GM21367 (cell line): Measurements from ENCODE around the gene ZMPSTE24.
"Not testable (repeated sequence)": the region's sequence is repeated elsewhere in the genome, so short reads cannot be mapped to it uniquely, and the experiment has no call there.

Experiments used
- ATAC-seq: cut with Tn5 transposase; IDR thresholded peaks from one replicate; pipeline ENCODE4 v1.9.1; 2021; ENCODE audit not compliant: unreplicated experiment

ZMPSTE24 gene

DNA sequence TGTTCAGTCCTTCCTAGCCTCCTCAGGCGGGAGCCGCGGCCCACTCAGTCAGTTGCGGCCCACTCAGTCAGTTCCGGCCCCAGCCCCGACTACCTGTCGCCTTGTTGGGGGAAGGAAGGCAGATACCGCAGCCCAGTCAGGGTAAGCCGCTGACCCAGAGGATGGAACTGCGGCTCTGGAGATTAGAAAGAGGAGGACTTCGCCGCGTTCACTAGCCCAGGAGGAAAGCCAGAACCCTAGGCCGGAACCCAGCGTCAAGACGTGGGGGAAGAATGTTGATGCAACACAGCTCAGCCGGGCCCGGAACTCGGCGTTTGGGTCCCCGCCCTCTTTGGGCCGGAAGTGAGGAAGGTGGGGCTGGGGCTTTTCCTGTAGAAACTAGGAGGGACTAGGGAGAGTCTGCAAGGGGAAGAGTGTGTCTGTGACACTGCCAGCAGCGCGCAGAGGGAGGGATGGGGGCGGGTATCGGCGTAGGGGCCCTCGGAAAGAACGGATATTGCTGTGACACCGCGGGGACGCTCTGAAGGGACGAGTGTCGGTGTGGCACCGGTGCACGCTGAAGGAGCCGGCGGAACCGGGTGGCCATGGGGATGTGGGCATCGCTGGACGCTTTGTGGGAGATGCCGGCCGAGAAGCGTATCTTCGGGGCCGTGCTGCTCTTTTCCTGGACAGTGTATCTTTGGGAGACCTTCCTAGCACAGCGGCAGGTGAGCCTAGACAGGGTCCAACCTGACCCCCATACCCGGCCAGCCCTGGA, at the start of gene ZMPSTE24:
TSS of gene ZMPSTE24 (plus strand) at position 549 of the 757 bp plus-strand sequence. CDS start at position 585, 36 bp downstream.
- peak; percentile 72 for ATAC-seq

DNA sequence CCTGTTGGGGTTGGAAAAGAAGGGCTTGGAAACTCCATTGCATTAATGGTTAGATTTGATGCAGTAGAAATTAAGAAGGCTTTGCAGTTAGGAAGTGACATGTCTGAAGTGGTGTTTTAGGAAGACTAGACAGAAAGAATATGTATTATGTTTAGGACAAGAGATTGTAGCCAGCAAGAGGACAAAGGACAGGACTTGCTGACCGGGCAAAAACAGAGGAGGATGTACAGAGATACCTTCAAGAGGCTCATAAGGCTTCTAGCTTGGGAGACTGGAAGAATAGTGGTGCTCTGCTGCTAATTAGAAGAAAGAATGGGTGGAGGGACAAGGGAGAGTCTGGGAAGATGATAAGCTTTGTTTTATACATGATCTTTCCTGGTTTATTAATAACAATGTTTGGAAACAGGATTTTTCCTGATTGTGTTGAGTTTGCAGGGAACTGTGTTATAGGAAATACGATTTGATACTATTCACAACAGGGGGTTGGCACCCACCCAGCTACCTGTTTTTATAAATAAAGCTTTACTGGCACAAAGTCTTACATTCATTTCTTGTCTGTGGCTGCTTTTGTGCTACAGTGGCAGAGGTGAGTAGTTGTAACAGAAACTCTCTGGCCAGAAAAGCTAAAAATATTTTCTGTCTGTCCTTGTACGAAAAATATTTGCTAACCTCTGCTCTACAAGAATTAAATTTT, 47.4 kb upstream of the ZMPSTE24 start:
- no peak for ATAC-seq

DNA sequence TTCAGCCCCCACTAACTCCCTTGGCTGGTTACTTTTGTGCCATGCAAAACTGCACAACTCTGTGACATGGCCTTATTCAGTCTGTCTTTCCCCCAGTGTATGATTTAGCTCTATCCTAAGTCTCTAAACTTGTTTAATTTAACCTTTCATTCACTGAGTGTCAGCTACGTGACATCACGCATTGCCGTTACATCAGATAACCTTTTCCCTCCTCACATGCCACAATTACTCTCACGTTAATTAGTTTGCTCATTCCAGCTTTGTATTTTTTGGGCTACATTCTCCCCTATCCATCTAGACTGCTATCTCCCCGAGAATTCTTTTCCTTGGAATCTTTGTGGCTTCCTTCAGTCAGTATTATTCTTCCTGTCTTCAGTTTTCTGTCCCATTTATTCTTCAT, 39.7 kb upstream of the ZMPSTE24 start:
- ATAC-seq = no peak

DNA sequence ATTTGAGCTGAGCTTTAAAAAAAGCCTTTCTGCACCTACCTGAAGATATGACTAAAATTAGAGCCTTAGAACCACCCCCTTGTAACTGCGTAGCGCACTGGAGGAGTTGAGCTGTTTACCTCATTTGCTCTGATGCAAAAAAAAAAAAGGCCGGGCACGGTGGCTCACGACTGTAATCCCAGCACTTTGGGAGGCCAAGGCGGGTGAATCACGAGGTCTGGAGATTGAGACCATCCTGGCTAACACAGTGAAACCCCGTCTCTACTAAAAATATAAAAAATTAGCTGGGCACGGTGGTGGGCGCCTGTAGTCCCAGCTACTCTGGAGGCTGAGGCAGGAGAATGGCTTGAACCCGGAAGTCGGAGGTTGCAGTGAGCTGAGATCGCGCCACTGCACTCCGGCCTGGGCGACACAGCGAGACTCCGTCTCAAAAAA, 36.5 kb upstream of the ZMPSTE24 start:
- not testable (repeated sequence) for ATAC-seq

DNA sequence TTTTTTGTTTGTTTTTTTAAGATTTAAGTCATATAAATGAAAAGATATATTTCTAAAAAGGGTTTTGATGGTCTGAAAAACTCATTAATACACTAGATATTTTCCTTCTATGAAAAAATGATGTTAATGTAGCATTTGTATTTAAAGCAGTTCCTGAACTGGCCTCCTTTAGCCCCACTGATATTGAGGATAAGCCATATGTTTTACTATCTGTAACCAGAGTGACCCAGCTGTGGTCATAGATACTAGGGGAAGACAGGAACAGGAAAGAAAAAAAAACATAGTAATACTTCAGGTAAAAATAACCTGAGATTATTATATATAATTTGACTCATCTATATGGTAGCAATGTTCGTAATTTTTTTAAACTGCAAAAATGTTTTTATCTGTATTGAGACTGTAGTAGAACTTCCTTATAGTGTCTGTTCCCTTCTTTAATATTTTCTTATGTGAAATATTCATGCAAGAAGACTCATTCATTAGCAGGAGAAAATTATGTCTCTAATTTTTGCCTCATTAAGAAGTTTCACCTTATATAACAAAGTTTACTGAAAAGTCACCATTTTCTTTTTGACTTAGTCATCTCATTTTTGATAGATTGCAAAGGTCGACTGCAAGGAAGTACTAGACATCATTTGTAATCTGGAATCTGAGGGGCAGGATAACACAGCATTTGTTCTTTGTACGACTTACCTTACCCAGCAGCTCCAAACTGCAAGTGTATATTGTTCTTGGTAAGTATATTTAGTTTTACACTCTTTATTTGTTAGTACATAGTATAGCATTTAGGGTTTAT, 35.9 kb upstream of the ZMPSTE24 start:
- no peak for ATAC-seq

DNA sequence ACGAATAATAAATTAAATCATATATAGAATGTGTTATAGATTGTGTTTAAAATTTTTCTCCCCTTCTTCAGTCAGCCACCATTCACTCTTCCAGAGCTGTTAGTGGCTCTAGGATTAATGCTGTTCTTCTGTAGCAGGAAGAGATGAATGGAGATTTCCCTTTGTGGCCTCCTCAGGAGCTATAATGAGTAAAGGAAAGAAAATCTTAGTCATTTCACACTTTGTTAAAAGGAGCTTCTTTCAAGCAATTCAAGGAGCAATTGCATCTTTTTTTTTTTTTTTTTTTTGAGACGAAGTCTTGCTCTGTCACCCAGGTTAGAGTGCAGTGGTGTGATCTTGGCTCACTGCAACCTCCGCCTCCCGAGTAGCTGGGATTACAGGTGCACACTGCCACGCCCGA, 34.0 kb upstream of the ZMPSTE24 start:
- no peak for ATAC-seq

DNA sequence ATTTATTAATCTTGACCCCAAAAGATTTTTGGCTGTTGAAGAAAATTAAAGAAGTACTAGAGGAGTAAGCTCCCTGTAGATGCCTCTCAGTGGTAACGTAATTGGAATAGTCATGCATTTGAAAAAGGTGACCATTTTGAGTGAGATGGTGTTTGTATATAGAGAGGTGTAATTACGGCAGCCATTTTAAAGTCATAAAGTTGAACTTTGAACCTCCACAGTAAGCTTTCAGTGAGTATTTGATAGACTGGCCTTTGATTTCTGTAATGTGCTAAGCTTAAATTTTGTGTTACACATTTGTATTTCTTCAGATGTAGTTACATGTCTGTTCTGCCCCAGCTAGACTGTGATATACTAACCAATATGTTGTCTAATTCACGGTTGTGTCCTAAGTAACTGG, 31.8 kb upstream of the ZMPSTE24 start:
- ATAC-seq = no peak

DNA sequence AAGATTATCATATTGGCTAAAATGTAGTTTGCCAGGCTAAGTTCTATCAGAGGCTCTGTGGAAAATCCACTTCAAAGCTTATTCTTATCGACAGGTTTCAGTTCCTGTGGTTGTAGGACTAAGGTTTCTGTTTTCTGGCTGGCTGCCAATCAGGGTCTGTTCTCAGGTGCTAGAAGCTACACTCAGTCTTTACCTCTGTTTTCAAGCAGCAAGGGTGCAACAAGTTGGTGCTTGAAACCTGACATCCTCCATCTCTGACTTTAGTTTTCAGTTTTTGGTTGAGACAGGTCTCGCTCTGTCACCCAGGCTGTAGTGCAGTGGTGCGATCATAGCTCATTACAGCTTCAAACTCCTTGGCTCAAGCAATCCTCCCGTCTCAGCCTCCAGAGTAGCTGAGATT, 25.6 kb upstream of the ZMPSTE24 start:
- ATAC-seq = peak; percentile 79

DNA sequence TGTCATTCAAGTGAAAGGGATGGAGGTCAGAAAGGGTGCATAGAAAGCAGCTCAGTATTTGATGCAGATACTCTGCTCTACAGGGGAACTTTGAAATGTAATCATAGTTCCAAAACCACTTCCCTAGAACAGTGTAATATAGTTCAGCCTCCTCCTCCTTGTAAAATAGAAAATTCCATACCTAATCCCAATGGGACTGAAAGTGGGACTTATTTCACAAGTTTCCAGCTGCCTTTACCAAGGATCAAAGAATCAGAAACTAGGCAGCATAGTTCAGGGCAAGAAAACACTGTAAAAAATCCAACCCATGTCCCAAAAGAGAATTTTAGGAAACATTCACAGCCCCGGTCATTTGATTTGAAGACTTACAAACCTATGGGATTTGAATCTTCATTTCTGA, 18.4 kb upstream of the ZMPSTE24 start:
- ATAC-seq = no peak

DNA sequence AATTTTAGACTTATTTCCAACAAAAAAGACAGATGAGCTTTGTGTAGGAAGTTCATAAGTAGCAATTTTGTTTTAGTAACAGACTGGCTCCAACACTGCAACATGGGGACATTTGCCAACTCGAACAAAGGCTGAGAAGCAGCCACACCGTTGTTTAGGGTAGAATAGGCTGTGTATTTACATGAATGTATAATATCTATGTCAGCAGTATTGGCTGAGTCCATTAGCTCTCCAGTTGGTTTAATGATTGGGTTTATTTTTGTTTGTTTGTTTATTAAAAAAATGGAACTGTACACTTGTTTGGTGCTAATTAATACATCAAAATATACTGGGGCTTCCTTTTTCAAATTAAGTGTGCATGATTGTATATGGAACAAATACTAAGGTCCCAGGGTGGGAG, 17.6 kb upstream of the ZMPSTE24 start:
- no peak for ATAC-seq

DNA sequence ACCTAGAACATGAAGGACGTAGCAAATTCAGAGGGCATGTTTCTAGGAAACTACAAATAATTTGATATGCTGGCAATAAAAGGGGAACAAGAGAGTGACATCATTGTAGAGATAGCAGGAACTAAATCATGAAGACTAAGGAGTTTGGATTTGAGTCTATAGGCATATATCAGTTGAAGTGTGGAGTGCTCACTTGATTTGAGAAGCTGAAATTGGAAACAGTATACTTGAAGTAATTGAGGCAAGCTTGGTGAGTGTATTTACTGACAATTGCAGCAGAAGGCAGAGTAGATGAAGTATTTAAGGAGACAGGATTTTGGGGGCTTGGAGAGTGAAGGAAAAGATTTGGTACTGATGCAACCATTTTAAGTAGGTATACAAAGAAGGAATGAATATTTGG, 16.7 kb upstream of the ZMPSTE24 start:
- peak; percentile 17 for ATAC-seq

DNA sequence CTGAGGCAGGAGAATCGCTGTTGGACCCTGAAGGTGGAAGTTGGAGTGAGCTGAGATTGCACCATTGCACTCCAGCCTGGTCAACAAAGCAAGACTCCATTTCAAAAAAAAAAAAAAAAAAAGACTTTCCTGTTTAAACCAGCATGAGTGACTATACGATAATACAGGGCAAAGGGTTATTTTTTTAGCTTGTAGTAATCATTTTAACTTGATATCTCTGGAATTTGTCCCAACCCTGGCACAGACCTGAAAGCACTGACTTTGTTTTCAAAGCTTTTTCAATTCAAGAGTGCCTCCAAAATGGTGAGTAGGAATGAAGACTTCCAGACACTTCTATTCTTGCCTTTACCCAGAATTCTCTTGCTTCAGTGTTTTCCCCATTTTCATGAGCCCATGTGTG, 14.7 kb upstream of the ZMPSTE24 start:
- no peak for ATAC-seq

DNA sequence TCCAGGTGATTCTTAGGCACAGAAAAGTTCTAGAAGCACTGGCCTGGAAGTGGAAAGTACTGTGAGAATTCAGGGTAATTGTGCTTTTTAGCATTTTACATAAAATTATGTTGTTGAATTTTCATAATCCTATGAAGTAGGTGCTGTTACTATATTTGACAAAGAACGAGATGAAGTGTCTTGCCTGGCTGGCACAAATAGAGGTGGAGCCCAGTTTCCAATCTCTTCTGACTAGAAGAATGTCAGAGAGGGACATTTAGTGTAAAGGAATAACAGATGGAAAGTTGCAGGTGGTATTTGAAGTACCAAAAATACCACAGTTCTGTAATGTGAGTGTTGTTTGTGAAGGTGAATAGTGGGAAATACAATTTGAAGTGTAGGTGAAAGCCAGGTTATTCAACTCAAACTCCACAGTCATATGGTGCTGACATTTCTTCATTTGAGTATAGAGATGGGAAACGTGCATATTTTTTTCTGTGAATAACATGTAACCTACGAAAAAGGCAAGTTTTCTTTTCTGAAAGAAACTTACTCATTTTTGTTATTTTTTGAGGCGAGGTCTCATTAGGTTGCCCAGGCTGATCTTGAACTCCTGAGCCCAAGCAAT, 13.8 kb upstream of the ZMPSTE24 start:
- no peak for ATAC-seq

DNA sequence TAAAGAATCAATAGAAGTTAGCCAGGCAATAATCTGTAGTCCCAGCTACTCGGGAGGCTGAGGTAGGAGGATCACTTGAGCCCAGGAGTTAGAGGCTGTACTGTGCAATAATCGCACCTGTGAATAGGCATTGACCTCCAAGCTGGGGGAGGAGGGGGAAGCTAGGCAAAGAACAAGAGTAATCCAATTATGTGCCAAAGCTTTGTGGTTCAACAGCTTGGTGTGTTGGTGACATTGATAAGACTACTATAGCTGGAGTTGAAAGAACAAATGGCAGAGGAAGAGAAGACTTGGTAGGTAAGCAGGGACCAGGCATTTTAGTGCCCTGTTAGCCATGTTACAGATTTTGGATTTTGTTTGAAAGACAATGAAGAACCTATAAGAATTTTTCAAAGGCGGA, 12.3 kb upstream of the ZMPSTE24 start:
- ATAC-seq = no peak

DNA sequence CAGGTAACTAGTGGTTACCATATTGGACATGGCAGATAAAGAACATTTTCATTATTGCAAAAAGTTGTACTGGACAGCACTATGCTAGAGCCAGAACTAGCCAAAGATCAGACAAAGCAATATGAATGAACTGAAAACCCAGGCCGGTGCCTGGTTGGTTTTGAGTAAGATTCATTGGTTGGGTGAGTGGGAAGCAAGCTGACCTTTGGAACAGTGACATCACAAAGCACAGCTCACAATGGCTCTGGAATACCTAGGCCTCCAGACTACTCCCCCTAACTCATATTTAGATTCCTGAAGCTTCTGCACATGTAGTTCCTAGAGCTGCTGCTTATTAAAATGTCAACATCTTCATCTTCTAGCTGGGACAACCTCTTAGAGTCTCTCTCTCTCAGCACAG, 10.4 kb upstream of the ZMPSTE24 start, which contains the start of gene TMCO2:
TSS of gene TMCO2 (plus strand) at position 283 of the 400 bp plus-strand sequence. CDS start at position 340, 57 bp downstream.
- no peak for ATAC-seq

DNA sequence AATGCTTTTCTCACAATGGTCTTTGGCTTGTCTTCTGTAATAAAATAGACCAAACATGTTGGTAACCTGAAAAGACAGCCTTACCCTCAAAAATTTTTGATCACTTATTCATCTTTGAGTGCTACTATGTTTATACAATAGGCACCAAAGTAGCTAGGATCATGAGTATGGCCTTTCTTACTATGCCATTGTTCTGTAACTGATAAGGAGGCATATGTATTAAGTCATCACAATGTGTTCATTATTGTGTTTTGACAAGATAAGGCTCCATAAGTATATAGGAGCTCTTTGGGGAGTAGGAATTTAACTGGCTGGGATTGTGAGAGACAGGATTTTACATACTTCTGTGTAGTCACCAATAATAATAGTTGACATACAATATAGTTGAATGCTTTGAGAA, 9.6 kb upstream of the ZMPSTE24 start:
- no peak for ATAC-seq

DNA sequence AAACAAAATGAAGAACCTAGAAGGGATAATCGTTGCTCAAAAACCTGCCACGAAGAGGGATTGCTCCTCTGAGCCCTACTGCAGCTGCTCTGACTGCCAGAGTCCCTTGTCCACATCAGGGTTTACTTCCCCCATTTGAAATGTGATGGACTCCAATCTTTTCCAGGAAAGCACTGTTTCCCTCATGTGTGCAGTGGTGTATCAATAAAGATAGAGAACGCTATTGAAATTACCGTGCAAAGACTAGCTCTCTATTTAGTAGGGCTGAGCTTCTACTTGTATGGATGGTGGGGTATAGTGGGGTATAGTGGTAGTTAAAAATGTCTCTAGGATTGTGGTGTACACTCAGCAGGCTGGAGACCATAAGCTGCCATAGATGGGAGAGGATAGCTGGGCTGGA, 6.6 kb upstream of the ZMPSTE24 start:
- no peak for ATAC-seq

DNA sequence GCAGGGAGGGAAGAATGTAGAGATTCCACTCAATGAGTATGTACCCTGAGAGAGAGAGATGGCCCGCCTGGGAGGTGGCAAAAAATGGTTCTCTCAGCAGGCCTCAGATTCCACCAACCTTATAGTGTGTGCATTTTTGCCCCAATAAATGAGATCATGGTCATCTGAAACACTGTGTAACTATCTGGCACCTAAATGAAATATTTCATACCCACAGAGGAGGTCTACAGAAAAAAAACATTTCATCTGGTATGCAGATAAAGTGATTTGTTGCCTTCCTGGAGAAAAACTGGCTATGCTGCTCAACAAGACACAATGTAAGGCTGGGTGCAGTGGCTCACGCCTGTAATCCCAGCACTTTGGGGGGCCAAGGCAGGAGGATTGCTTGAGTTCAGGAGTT, 5.4 kb upstream of the ZMPSTE24 start:
- no peak for ATAC-seq

DNA sequence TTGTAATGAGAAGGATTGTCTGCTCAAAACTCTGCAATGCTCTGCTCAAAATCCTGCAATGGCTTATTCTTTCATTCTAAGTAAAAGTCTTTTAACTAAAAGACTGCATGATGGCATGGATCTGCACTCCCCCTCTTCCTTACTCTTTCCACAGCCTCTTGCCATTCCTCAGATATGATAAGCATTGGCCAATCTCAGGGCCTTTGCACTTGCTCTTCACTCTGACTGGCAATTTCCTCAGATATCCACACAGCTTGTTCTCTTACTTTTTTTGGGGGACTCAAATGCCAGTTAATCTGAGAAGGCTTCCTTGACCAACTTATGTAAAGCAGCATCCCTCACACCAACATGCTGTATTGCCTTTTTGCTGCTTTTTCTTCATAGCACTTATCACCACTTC, 2.8 kb upstream of the ZMPSTE24 start:
- no peak for ATAC-seq

DNA sequence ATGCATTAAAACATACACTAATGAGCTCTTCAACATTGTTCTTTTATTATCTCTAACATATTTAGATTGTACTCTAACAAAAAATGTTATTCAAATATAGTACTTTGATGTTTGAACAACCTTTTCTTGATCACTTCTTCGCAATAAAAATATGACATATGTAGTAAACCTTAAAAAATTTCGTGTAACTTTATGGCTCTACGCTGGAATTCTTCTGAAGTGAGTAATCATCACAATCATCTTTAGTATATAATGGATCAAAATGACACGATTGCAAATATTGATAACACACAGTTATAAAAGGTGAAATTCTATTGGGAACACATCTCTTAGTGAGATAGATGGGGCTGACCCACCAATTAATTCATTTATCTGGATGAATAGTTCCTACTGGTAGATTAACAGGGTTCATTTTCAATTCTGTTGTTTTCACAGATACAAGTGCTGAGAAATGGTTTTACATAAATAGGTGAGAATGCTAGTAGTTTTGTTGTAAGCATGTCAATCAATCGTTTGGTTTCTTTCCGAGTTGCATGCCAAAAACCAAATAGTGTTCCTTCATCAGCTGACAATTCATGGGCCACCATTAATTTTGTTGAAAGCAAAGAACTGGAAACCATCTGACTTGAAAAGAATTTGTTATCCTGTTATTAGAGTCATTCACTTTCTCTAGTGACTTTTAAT, 1.5 kb upstream of the ZMPSTE24 start:
- ATAC-seq = no peak

DNA sequence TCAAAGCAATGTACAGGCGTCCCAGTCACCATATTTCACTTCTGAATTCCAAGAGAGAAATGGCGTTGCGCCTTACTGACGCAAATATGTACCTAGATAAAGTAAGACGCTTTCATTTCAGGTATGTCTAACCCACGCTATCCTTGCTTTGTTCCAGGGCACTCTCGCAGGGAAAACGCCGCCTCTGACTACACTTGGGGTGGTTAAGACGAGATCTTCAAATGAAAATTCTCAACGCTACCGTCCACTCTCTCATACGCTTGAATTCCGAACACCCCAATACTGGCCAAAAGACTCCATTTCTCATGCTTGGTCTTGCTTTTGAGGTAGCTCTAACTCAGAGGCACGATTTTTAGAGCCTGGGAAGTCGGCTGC, 736 bp upstream of the ZMPSTE24 start:
- ATAC-seq = no peak
